Stromal cell of bone marrow (primary cell): ENCODE measurements around the gene TNS3.

Experiments
- DNase-seq: peaks from one replicate; pipeline ENCODE4 v3.0.0-alpha.2; 2012; ENCODE audit warnings: low read depth

TNS3 gene

GRCh38 chr7:47424523-47424922, 157.4 kb downstream of the TNS3 start:
- no peak for DNase-seq

DNA sequence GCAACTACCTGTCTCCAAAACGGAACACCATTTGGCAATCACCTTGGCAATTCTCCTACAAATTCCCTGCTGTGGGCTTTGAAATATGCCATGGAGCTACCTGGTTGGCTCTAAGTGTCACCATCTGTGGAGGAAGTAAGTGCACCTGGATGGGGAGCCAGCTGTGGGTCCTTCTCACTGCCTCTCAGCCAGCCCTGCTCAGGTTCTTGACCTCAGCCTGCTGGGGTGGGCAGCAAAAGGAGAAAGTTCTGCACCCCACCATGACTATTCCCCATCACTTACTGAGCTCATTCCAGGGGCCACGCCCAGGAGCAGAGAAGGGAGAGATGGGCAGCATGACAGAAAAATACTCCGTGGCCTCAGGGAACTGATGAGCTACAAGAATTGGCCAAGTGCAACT, 158.7 kb downstream of the TNS3 start:
- no peak for DNase-seq

DNA sequence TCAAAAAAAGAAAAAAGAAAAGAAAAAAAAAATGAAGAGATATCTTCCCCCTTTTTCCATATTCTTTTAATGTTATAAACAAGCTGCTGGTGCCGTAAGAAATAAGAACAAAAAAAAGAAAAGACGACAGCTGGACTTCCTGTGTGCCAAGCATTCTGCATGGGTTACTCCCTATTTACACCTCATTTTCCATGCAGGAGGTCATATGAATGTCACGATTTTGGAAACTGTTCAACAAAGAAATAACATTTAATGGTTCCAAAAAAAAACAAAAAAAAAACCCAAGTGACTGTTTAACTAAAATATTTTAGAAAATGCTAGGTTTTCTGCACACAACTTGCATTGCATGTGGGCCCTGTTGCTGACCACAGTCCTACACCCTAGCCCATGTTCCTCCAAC, 159.3 kb downstream of the TNS3 start:
- no peak for DNase-seq

- DNase-seq: no peak
Observed at GRCh38 chr7:47421456-47421855, 160.5 kb downstream of the TNS3 start.

- no peak for DNase-seq
Observed at GRCh38 chr7:47420122-47420780, 161.7 kb downstream of the TNS3 start.

GRCh38 chr7:47419471-47419870, 162.4 kb downstream of the TNS3 start:
- DNase-seq: no peak

DNA sequence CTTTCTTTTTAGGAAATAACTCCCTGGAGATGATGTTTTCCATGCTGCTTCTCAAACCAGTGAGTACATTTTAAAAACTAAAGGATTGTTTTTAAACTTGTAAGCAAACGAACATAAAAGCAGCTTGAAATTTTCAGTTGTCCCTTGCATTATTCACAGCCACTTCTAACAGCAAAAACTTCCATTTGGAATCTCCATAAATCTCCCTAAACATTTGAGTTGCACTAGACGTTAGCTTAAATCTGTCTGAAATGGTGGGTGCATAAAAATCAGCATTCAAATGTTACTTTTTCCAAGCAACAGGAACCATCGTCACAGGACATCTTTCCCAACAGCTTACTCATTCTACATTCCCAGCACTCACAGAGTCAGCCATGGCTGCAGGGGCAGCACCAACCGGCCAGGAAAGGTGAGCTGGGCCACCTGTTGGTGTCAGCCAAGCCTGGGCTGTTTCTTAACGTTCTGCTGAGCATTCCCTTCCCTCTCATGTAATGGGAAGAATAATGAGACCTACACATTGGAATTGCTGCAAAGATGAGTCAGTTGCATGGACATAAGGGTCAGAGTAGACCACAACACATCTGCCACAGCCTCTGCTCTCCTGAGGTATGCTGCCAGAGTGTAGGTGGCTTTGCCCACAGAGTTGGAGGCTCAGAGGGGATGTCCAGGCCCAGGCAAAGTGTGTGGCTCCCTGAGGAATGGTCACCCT, 163.2 kb downstream of the TNS3 start:
- DNase-seq: no peak

GRCh38 chr7:47416492-47417480, 165.1 kb downstream of the TNS3 start:
- no peak for DNase-seq

GRCh38 chr7:47415318-47416212, 166.3 kb downstream of the TNS3 start:
- DNase-seq: no peak

DNA sequence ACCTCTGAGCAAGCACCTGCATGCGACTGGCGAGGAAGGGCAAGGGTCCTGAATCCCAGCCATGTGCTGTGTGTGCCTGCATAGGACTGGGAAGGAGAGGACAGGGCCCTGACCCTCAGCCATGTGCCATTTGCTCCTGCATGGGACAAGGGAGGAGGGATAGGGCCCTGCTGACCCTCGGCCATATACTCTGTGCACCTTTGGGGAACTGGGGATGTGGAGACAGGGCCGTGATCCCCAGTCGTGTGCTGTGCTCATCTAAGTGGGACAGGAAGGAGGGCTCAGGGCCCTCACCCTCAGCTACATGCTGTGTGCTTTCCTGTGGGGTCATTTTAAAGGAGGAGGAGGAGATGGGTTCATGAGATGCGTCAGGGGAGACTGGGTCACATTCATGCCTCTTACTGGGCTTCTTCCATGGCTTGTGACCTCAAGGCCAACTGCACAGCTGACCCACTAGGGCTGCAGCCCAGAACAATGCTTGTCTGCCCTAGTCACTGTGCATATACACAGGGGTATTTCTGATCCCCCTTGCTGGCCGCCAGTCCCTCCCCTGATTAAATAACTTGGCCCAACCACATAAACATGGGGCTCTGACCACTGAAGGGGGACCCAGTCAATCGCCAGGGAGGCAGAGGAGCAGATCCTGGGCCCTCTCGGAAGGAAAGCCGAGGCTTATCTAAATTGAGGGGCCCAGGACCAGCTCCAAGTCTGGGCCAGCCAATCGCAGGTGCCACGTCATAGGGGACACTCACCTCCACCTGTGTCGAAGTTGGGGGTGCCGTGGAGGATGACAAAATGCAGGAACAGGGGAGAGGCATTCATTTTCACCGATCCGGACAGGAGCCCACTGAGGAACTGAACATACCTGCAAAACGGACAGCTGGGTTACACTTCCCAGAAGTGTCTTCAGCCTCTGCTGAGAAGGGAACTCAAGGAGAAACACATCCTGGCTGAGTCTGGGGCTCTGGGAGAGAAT, 167.3 kb downstream of the TNS3 start:
- DNase-seq: no peak

DNA sequence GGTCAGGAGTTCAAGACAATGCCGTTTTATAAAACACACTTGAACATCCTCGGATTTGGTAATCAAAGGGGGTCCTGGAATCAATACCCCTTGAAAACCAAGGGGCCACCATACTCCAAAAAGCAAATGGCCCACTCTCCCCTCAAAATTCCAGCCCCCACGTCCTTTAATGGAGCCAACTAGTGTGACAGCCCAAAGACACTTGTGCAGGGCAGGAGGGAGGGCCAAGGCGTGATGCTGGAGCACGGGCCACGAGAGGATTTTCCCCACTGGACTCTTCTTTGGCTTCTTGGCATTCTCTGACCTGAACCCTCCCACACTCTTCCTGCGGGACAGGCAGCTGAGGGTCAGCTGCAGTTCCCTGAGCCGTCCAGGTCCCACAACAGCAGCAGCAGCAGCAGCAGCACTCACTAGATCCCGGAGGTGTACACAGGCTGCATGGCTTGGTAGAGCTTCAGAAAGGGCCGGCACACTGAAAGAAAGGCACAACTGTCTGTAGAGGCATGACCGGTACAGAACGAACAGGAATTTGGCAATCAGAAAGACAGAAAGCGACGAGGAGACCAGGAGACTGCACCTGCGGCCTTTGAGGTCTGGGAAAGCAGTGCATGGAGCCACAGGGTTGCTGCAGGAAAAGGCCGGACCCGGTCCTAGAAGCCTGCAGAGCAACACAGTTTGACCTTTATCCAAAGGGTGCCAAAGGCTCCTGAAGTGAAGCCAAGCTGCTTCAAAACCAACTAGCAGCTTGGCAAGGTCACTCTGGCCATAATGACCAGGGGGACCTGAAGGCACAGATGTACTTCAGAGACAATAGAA, 168.2 kb downstream of the TNS3 start:
- DNase-seq: no peak

GRCh38 chr7:47411901-47412300, 170.0 kb downstream of the TNS3 start:
- no peak for DNase-seq

DNA sequence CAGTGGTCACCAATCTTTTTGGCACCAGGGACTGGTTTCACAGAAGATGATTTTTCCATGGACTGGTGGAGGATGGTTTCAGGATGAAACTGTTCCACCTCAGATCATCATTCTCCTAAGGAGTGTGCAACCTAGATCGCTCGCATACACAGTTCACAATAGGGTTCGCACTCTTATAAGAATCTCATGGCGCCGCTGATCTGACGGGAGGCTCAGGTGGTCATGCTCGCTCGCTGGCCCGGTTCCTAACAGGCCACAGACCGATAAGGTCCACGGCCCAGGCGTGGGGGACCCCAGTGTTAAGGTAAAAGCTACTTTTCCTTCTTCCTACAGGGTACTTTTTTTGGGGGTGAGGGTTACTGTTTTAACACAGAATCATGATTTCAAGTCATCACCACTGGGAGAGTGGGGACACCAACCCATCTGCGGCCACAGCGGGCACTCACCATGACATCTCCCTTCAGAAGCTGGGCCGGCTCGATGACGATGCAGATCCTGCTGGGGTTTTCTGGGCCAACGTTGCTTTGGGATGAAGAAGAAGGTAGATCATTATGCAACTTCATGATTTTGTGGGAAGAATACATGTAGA, 170.5 kb downstream of the TNS3 start:
- no peak for DNase-seq

- DNase-seq: no peak
Observed at GRCh38 chr7:47408675-47409074, 173.2 kb downstream of the TNS3 start.

- no peak for DNase-seq
Observed at GRCh38 chr7:47407821-47408674, 173.9 kb downstream of the TNS3 start.

DNA sequence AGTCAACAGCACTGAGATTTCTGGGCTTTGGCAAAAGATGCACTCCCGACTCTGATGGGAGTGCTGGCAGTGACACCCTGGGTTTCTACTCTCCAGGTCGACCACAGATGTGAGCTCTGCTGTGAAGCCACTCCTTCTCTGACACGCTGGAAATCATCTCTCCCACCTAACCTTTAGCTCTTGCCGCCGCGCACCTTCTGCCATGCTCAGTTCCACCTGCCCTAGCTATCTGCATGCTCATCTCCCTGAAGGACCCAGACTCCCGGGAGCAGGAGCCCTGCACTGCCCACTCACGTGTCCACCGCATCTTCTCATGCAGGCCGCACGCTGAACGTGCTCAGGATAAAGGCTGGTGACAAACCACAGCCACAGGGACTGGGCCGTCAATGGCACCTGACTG, 174.8 kb downstream of the TNS3 start:
- no peak for DNase-seq

DNA sequence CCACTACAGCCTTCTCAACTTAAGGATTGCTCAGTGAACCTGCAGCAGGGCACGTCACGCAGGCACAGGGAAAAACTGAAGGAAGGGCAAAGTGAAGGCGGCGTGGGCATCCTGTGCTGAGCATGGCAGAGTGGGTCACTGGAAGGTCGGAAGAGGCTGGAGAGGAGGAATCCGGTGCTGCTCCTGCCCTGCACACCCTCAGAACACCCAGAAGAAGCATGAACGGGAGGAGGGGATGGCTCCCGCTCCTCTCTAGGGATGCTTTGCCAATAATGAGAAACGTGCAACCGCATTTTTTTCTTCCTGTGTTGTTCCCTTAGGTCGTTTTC, 175.1 kb downstream of the TNS3 start:
- no peak for DNase-seq
